Fibroblast of mammary gland (primary cell): ENCODE measurements around the gene ALDH1L1.
A peak's percentile ranks its signal among the peaks of the same experiment; 100 is the strongest.

Source experiments
- DNase-seq: peaks from one replicate; pipeline ENCODE4 v3.0.0-alpha.2; 2010; ENCODE audit warnings: low read depth
- H3K4me3 ChIP-seq: 2 replicates; pipeline ENCODE4 v1.5.1; 2011; ENCODE audit warnings: low read depth, mild to moderate bottlenecking, low read length, moderate library complexity; ENCODE audit not compliant: control insufficient read depth
- TF ChIP-seq, protein P1 (sequence below): conservative IDR thresholded peaks from 2 replicates; pipeline ENCODE4 v1.5.1; 2011; ENCODE audit warnings: low read depth, low read length, inconsistent platforms; ENCODE audit not compliant: control insufficient read depth, insufficient read depth

The ALDH1L1 gene

DNA sequence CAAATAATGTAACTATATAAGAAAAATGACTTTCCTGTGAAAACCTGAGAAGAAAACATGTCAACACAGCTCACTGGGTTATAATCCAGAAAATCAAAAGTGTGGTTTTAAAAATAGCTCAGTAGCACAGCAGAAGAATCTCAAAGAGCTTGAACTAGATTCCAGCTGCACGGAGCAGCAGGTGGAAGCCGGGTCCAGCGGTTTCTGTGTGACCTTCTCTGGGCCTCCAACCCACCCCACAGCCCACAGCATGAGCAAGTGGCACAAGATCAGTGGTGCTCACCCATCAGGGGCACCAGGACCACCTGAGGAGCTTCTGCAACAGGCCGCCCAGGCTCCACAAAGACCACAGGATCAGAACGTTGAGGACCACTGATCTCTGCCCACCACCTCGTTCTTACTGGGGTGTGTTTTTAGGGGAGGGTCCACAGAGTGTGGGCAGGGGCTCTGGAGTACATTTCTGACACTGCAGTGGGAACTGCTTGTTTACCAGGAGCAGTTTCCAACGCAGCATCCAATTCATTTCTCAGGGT, 119.7 kb downstream of the ALDH1L1 start:
- H3K4me3 ChIP-seq = no peak overlapping the region
- no peak for DNase-seq
- TF ChIP-seq, protein P1, sequence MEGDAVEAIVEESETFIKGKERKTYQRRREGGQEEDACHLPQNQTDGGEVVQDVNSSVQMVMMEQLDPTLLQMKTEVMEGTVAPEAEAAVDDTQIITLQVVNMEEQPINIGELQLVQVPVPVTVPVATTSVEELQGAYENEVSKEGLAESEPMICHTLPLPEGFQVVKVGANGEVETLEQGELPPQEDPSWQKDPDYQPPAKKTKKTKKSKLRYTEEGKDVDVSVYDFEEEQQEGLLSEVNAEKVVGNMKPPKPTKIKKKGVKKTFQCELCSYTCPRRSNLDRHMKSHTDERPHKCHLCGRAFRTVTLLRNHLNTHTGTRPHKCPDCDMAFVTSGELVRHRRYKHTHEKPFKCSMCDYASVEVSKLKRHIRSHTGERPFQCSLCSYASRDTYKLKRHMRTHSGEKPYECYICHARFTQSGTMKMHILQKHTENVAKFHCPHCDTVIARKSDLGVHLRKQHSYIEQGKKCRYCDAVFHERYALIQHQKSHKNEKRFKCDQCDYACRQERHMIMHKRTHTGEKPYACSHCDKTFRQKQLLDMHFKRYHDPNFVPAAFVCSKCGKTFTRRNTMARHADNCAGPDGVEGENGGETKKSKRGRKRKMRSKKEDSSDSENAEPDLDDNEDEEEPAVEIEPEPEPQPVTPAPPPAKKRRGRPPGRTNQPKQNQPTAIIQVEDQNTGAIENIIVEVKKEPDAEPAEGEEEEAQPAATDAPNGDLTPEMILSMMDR = no peak

DNA sequence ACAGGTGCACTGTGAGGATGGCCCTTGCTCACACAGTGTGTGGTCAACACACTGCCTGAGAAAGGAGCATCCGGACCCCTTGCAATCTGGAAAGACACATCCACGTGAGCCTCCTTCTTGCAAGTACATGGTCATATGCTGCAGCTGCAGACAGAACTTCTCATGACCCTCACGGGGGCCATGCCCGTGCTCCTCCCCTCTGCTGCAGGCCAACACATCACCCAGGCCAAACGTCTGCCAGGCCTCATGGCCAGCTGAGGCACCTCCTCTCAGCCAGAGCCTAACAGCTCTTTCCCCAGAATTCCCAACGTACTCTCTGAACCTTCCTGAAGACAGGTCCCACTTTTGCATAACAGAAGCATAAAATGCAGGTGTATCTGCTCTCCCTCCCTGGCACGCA, 121.7 kb downstream of the ALDH1L1 start:
- TF ChIP-seq, protein P1 = no peak
- no peak overlapping the region for H3K4me3 ChIP-seq
- no peak for DNase-seq

DNA sequence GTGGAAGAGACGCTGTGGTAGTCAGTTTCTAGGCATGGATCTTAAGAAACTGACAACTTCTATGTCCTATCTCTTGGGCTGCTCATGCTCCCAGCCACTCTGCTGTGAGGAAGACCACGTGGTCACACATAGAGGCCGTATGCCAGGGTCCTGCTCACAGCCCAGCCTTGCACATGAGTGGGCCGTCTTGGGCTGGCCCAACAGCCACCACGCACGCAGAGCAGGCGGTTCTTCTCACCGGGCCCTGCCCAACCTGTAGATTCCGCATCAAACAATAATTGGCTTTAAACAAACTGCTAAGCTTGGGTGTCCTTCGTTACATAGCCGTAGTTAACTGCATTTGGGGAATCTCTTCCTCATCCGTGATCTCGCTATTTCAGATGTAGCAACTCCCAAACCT, 122.5 kb downstream of the ALDH1L1 start:
- no peak for DNase-seq
- H3K4me3 ChIP-seq = no peak overlapping the region
- TF ChIP-seq, protein P1 = no peak

DNA sequence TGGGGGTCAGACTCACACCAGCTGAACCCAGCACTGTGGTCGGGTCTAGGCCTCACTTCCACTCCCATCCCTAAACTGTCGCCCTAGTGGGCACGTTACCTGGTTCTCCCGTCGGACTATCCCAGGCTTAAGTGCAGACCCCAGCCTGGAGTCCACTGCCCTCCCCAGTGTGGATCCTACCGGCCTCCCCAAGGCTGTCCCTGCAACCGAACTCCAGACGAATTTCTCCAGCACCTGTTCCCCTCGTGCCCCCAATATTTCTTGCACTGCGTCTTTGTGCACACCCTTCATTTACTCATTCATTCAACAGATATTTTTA, 122.9 kb downstream of the ALDH1L1 start:
- DNase-seq = no peak
- no peak overlapping the region for H3K4me3 ChIP-seq
- TF ChIP-seq, protein P1 = no peak

DNA sequence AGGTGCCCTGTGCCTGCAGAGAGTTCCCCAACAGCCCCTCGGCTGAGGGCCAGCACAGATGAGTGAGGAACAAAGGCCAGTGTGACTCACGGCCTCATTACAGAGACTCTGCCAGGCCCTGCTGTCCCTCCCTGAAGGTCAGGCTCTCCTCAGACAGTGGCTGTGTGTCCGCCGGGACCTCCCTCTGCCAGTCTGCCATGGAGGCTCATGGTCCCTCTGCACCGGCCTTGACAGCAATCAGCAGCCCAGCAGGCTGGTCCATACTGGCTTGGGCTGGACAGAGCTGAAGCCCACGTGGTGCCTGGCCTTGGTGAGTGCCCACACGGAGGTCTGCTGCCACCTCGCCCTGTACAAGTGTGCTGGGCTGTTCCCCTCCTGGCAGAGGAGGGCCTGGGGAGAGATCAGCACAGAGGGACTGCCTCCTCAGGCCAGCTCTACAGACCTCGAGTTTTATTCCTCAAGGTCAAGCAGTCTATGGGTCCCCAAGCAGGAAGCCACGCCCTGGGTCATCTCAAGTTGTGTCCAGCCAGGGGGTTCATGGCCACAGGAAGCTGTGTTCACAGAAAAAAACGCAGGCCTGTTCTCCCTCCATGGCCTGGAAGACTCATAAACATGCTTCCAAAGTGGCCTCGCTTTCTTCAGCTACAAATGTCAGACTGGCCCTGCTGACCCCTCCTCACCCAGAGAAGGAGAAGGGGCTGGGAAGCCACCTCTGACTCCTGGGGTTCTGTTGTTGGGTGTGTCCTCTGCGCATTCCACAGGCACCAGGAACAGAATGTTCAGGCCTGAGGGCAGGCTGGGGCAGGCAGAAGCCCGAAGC, 123.5 kb downstream of the ALDH1L1 start:
- TF ChIP-seq, protein P1 = no peak
- no peak overlapping the region for H3K4me3 ChIP-seq
- peak; percentile 12 for DNase-seq

DNA sequence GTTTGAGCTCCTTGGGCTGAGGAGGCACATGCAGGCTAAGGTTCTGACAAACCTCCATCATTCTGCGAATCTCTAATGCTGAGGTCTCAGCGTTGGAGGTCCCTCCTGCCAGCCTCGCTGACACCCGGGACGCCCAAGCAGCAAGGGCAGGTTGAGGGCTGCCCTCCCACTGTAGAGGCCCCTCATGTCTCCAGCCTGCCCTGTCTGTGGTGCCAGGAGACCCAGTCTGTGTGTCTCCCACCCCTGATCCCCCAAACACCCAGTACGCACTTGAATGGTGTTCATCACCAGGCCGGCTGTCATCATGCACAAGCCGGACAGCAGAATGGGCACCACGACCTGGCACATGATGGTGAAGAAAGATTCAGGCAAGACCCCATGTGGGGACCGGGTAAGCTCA, 124.3 kb downstream of the ALDH1L1 start:
- no peak for DNase-seq
- TF ChIP-seq, protein P1 = no peak
- H3K4me3 ChIP-seq = no peak overlapping the region
